CD4-positive, alpha-beta T cell treated with Interleukin-15 for 4 hours (primary cell): Measurements from ENCODE around the gene FAM89B.

Experiments used
- DNase-seq: peaks from one replicate; pipeline ENCODE4 v3.0.0-alpha.2; 2020; ENCODE audit warnings: low spot score

Gene FAM89B

DNA sequence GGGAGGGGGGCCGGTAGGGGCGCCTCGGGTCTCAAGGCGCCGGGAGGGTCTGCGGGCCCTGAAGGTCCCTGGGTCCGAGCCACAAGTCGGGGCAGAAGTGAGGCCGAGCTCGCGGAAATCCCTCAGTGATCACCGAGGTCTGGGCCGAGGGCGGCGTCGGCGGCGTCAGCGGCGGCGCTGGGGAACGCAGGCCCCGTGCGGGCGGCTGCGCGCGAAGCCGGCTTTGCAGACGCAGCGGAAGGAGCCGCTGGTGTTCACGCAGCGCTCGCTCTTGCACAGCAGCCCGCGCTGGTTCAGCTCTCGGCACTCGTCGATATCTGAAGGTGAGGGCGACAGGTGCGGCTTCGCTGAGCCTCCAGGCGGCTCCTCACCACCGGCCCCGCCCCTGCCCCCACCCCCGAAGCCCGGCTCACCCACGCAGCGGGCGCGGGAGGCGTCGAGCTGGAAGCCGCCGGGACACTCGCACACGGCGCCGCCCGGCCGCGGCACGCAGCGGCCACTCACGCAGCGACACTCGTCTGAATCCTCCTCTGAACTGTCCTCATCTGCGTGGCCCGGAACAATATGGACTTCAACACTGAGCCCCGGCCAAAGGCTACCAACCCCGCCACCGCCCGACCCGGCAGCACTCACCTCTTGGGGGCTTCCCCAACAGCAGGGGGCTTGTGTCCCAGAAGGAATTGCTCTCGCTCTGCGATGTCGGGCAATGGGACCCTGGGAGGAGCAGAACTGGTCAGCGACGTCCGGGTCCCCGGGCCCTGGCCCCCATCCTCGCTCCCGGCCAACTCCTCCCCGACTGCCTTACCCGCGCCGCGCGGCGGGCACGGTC, 33.2 kb upstream of the FAM89B start:
- DNase-seq: no peak

DNA sequence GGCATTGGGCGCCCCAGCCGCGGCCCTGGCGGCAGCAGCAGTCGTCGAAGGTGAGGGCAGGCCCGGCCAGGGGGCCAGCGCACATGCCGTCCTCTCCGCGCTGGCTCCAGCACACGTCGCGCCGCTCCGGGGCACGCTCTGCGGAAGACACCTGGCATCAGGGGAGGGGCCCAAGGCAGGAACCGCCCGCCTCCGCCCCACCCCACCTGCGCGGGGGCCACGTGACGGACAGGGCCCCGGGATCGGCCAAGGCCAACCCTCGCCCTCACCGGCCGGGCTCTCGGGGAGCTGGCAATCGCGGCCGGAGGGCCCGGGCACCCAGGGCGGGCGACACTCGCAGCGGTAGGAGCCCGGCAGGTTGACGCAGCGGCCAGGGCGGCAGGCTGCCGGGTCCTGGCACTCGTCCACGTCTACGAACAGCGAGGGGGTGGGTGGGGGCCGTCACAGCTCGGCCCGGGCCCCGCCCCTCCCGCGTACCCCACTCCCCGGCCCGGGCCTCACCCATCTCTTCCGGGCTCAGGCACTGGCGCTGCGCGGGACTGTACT, 32.5 kb upstream of the FAM89B start:
- no peak for DNase-seq

GRCh38 chr11:65540290-65541092, 31.8 kb upstream of the FAM89B start:
- DNase-seq: peak; percentile 89

DNA sequence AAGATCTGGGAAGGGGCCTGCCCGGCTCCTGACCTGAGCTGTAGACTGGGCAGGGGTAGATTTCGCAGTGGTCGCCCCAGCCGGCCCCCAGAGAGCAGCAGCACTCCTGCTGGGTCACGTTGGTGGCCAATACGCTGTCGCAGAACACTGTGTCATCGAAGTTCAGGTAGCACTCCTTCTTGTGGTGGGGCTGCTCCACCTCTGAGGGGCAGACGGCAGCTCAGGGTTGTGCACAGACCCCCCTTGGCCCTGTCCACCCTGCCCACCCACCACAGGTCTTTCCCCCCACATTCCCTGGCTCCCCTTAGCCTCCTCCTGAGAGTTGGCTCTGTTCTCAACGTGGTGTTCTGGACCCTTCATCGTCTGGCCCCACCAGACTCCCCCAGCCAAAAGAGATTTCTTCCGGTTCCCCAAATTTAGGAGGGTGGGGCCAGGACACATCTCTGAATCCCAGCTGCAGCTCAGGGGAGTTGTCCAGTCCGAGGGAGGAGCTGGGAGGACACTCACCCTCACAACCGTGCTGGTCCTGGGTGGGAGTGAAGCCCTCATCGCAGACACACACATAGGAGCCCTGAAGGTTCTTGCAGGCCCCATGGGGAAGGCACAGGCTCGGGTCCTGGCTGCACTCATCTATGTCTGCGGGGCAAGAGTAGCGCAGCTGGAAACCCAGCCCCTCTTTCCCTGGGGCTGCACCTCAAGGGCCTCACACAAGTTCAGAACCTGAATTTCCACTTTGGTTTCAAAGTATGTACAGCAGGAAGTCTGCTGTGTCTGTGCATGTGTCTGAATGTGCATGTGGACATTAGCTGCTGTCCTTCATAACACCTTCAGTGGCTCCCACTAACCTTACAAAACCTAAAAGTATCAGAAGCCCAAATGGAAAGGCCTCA, 31.0 kb upstream of the FAM89B start:
- DNase-seq: no peak

GRCh38 chr11:65542738-65543390, 29.5 kb upstream of the FAM89B start:
- DNase-seq: no peak

- no peak for DNase-seq
These were observed 26.5 kb upstream of the FAM89B start for GRCh38 chr11:65545853-65546216.

- DNase-seq: peak; percentile 98
These were observed 25.9 kb upstream of the FAM89B start for GRCh38 chr11:65546217-65546958.

GRCh38 chr11:65547446-65548125, 24.8 kb upstream of the FAM89B start:
- DNase-seq: peak; percentile 53

GRCh38 chr11:65548395-65548794, 23.9 kb upstream of the FAM89B start:
- DNase-seq: no peak

- no peak for DNase-seq
These were observed 23.2 kb upstream of the FAM89B start for GRCh38 chr11:65549096-65549495.

GRCh38 chr11:65551572-65552387, 20.6 kb upstream of the FAM89B start:
- peak; percentile 66 for DNase-seq

GRCh38 chr11:65552388-65552951, 19.9 kb upstream of the FAM89B start:
- DNase-seq: no peak

GRCh38 chr11:65553301-65554001, 18.9 kb upstream of the FAM89B start:
- DNase-seq: peak; percentile 79

DNA sequence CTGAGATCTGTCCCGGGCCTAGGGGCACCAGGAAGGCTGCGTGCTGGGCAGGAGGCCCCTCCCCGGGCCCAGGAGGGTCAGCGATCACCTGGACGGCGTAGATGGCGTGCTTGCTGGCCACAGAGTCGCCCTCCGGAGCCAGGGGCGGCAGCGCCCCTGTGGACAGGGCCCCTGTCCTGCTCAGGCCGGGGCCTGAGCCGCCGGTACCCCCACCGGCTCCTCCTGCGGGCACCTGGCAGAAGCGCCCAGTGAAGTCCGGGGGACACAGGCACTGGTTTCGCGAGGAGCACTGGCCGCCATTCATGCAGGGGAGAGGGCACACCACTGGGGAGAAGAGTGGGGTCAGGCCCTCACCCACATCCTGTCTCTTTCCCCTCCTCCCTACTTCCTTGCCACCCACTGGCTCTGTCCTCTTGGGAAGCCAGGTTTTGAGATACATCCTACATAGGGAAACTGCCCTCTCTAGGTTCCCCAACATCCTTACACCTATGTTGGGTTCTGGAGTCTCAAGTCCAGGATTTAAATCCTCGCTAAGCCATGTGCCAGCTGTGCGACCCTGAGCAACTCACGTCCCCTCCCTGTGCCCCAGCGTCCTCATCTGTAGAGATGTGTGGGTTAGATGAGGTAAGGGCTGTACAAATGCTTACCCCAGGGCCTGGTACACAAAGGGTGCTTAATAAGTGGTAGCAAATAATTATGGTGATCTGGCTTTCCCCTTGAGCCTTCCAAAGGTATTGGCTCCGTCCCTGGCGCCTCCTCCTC, 18.1 kb upstream of the FAM89B start:
- no peak for DNase-seq

DNA sequence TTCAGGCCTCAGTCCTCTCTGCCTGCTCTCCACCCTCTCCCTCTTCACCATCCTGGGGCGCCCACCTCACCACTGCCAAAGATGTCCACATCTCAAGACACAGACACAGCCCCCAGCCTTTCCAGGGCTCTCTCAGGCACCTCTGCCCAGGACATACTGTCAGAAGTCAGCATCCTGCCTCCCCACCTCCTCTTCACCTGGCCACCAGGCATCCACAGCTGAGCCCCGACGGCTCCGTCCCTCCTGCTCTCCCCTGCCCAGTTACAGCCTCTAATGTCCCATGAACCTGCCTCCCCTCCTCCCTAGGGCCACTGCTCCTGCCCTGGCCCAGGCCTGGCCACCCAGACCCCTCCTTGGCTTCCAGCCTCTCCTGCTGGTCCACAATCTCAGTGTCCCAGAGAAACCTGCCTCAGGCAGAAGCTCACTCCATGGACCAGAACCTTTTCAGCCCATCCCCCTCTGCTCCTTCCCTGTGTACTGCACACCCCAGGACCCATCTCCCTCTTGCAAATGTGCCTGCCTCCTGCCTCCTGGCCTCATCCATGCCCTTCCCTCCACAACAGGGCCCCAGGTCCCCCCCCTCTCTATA, 17.4 kb upstream of the FAM89B start:
- DNase-seq: no peak

- no peak for DNase-seq
These were observed 16.6 kb upstream of the FAM89B start for GRCh38 chr11:65555693-65556231.
